SK-N-SH (cell line): ENCODE data around the gene CCDC18. TPM values are rescaled to one million over a fixed set of nuclear protein-coding genes. Genes with fewer than 3 reads are reported as not detected.

Experiments used
- CTCF ChIA-PET: fragments of 300-600, 350-600 bp; formaldehyde crosslinking; extraction: SDS; loops from one replicate; lab custom pipeline; 2021; lab: Yijun Ruan, JAX
- POLR2A ChIA-PET: fragments of 350-600 bp; sonication (Branson Sonifier 250); formaldehyde crosslinking; extraction: SDS; loops from one replicate; lab custom pipeline; 2020; ENCODE audit warnings: antibody characterized with exemption, inconsistent platforms; lab: Yijun Ruan, JAX
- DNase-seq: peaks from one replicate; pipeline ENCODE4 v3.0.0; 2012
- H2AFZ ChIP-seq: fragments of 200-600 bp; sonication (generic); 2 replicates; pipeline ENCODE4 v1.8.1; 2016; ENCODE audit warnings: antibody characterized with exemption, mild to moderate bottlenecking, low read depth
- H3F3A ChIP-seq: fragments of 200-600 bp; sonication (generic); replicated peaks from 2 replicates; pipeline ENCODE3; 2016; ENCODE audit warnings: antibody characterized with exemption, mild to moderate bottlenecking; ENCODE audit not compliant: insufficient read depth
- H3K27ac ChIP-seq, 2 experiments: fragments of 200-500 bp in 1 of 2; fragments of 200-600 bp in 1 of 2; sonication (Bioruptor generic) in 1 of 2; sonication (generic), shearing (Covaris generic) in 1 of 2; 2 replicates each; pipeline versions ENCODE4 v1.5.1 to v1.6.1; 2014 to 2016; ENCODE audit warnings: low read depth in 2 of 2, inconsistent platforms in 1 of 2, low read length in 1 of 2, mild to moderate bottlenecking in 1 of 2, mixed read lengths in 1 of 2
- H3K27me3 ChIP-seq: fragments of 200-600 bp; sonication (generic), shearing (Covaris generic); 2 replicates; pipeline ENCODE4 v1.6.1; 2016; ENCODE audit warnings: mixed run types; ENCODE audit not compliant: insufficient read depth
- H3K36me3 ChIP-seq, 2 experiments: fragments of 200-500 bp in 1 of 2; fragments of 200-600 bp in 1 of 2; sonication (Bioruptor generic) in 1 of 2; sonication (generic) in 1 of 2; replicated peaks in 1 of 2; 2 replicates each; pipeline versions ENCODE3 to v1.5.1; 2014 to 2016; ENCODE audit warnings: low read length in 1 of 2, mild to moderate bottlenecking in 1 of 2; ENCODE audit not compliant: insufficient read depth in 2 of 2, control insufficient read depth in 1 of 2
- H3K4me1 ChIP-seq, 2 experiments: fragments of 200-500 bp in 1 of 2; fragments of 200-600 bp in 1 of 2; sonication (Bioruptor generic) in 1 of 2; sonication (generic), shearing (Covaris generic) in 1 of 2; 2 replicates each; pipeline versions ENCODE4 v1.5.1 to v1.6.1; 2014 to 2016; ENCODE audit warnings: low read depth in 1 of 2, low read length in 1 of 2, mixed run types in 1 of 2; ENCODE audit not compliant: insufficient read depth in 2 of 2, control insufficient read depth in 1 of 2
- H3K4me2 ChIP-seq: fragments of 200-600 bp; sonication (generic), shearing (Covaris generic); 2 replicates; pipeline ENCODE4 v1.6.1; 2017; ENCODE audit warnings: mixed run types
- H3K4me3 ChIP-seq, 2 experiments: fragments of 200-500 bp in 1 of 2; fragments of 200-600 bp in 1 of 2; sonication (Bioruptor generic) in 1 of 2; sonication (generic), shearing (Covaris generic) in 1 of 2; 2 replicates each; pipeline versions ENCODE4 v1.5.1 to v1.8.1; 2014 to 2016; ENCODE audit warnings: low read depth in 2 of 2, inconsistent platforms in 1 of 2, low read length in 1 of 2, mild to moderate bottlenecking in 1 of 2, mixed read lengths in 1 of 2, moderate library complexity in 1 of 2
- H3K79me2 ChIP-seq: fragments of 200-600 bp; sonication (generic); 2 replicates; pipeline ENCODE4 v1.8.1; 2017; ENCODE audit warnings: mild to moderate bottlenecking; ENCODE audit not compliant: insufficient read depth
- H3K9ac ChIP-seq: fragments of 200-600 bp; sonication (generic); 2 replicates; pipeline ENCODE4 v1.6.1; 2017; ENCODE audit warnings: mixed run types
- H3K9me2 ChIP-seq: fragments of 200-600 bp; sonication (generic); 2 replicates; pipeline ENCODE4 v1.6.1; 2017; ENCODE audit warnings: mixed run types
- H3K9me3 ChIP-seq: fragments of 200-600 bp; sonication (generic); 2 replicates; pipeline ENCODE4 v1.6.1; 2017; ENCODE audit warnings: mixed run types, mild to moderate bottlenecking, moderate library complexity
- H4K20me1 ChIP-seq: fragments of 200-600 bp; sonication (generic); 2 replicates; pipeline ENCODE4 v1.6.1; 2017; ENCODE audit warnings: mild to moderate bottlenecking, mixed run types; ENCODE audit not compliant: insufficient read depth
- ELF1 ChIP-seq: IDR thresholded peaks from 2 replicates; pipeline ENCODE4 v1.4.0; 2012
- FOSL2 ChIP-seq: IDR thresholded peaks from 2 replicates; pipeline ENCODE4 v1.4.0; 2012; ENCODE audit warnings: low read depth, mild to moderate bottlenecking, moderate library complexity, borderline replicate concordance
- FOXJ3 ChIP-seq: sonication (generic); formaldehyde crosslinking; IDR thresholded peaks from 2 replicates; pipeline ENCODE4 v1.5.1; 2020; ENCODE audit warnings: mild to moderate bottlenecking, missing genetic modification reagents
- GATA2 ChIP-seq: sonication (generic); formaldehyde crosslinking; IDR thresholded peaks from 2 replicates; pipeline ENCODE4 v1.5.0; 2020; ENCODE audit warnings: mild to moderate bottlenecking, missing genetic modification reagents
- JUND ChIP-seq: IDR thresholded peaks from 2 replicates; pipeline ENCODE4 v1.4.0; 2012
- MXI1 ChIP-seq: IDR thresholded peaks from 2 replicates; pipeline ENCODE4 v1.6.1; 2012; ENCODE audit warnings: mild to moderate bottlenecking, low read depth, low read length, improper control_type of control experiment
- NRF1 ChIP-seq: IDR thresholded peaks from 2 replicates; pipeline ENCODE4 v1.6.1; 2012; ENCODE audit warnings: low read depth, mild to moderate bottlenecking, low read length
- PBX3 ChIP-seq: IDR thresholded peaks from 2 replicates; pipeline ENCODE4; 2012
- RFX5 ChIP-seq: IDR thresholded peaks from 2 replicates; pipeline ENCODE4 v1.6.1; 2012; ENCODE audit warnings: mild to moderate bottlenecking, improper control_type of control experiment, low read length
- SIN3A ChIP-seq: IDR thresholded peaks from 2 replicates; pipeline ENCODE4 v1.6.1; 2012; ENCODE audit warnings: low read depth, mild to moderate bottlenecking, low read length, moderate library complexity, borderline replicate concordance
- SMC3 ChIP-seq: IDR thresholded peaks from 2 replicates; pipeline ENCODE4 v1.6.1; 2012; ENCODE audit warnings: low read depth, low read length, improper control_type of control experiment
- TAF1 ChIP-seq: IDR thresholded peaks from 2 replicates; pipeline ENCODE4 v1.6.1; 2012; ENCODE audit warnings: low read depth, mild to moderate bottlenecking, low read length, moderate library complexity, borderline replicate concordance
- TCF12 ChIP-seq: IDR thresholded peaks from 2 replicates; pipeline ENCODE4 v1.4.0; 2012
- TEAD4 ChIP-seq: IDR thresholded peaks from 2 replicates; pipeline ENCODE4 v1.4.0; 2012; ENCODE audit warnings: mild to moderate bottlenecking, borderline replicate concordance; ENCODE audit not compliant: insufficient read depth
- YY1 ChIP-seq: IDR thresholded peaks from 2 replicates; pipeline ENCODE4 v1.4.0; 2012; ENCODE audit warnings: low read depth, mild to moderate bottlenecking
- ZBTB33 ChIP-seq: IDR thresholded peaks from 2 replicates; pipeline ENCODE4 v1.4.0; 2012; ENCODE audit warnings: low read depth, borderline replicate concordance
- WGBS: methylation state at CpG from one replicate; pipeline ENCODE4 v1.1.6; 2017; ENCODE audit warnings: low lambda C conversion rate; 5-methylcytosine and 5-hydroxymethylcytosine counted together
- polyA plus RNA-seq, 3 experiments: library from polyadenylated mRNA; depleted of rRNA; stranded (reverse); fragments of >200 nt; gene quantifications; 2 replicates each; pipeline ENCODE4 v1.2.3, GENCODE V29; 2012
- TF ChIP-seq, protein P1 (sequence below): IDR thresholded peaks from 2 replicates; pipeline ENCODE4 v1.4.0; 2012; ENCODE audit warnings: low read depth, borderline replicate concordance
- TF ChIP-seq, protein P2 (sequence below): IDR thresholded peaks from 2 replicates; pipeline ENCODE4 v1.4.0; 2012; ENCODE audit warnings: low read depth
- TF ChIP-seq, protein P3 (sequence below): fragments of 200-600 bp; sonication (generic); IDR thresholded peaks from 2 replicates; pipeline ENCODE4 v1.6.1; 2017; ENCODE audit warnings: antibody characterized with exemption, mild to moderate bottlenecking, moderate library complexity
- TF ChIP-seq, protein P4 (sequence below): fragments of 150-350 bp; IDR thresholded peaks from 2 replicates; pipeline ENCODE4 v1.6.1; 2016; ENCODE audit warnings: mild to moderate bottlenecking, low read depth, low read length

Gene CCDC18
- polyA plus RNA-seq, 1 of the 3 experiments (the other 2 are of a cell fraction), result 4.0 TPM

- no peaks in the 10 kb centered on the region for H3K79me2 ChIP-seq
- no peaks in the 10 kb centered on the region for H3K9me3 ChIP-seq
- TF ChIP-seq RFX5, result no peak
- no peak for TF ChIP-seq SIN3A
- TF ChIP-seq SMC3, result no peak
- TF ChIP-seq, protein P1, sequence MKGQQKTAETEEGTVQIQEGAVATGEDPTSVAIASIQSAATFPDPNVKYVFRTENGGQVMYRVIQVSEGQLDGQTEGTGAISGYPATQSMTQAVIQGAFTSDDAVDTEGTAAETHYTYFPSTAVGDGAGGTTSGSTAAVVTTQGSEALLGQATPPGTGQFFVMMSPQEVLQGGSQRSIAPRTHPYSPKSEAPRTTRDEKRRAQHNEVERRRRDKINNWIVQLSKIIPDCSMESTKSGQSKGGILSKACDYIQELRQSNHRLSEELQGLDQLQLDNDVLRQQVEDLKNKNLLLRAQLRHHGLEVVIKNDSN, result no peak
- TF ChIP-seq, protein P2, sequence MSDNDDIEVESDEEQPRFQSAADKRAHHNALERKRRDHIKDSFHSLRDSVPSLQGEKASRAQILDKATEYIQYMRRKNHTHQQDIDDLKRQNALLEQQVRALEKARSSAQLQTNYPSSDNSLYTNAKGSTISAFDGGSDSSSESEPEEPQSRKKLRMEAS, result no peak
- TF ChIP-seq JUND, result no peak
- TF ChIP-seq PBX3, result no peak
- TF ChIP-seq TEAD4, result no peak
- no peak for TF ChIP-seq NRF1
- no peak for TF ChIP-seq TCF12
- H3K9me2 ChIP-seq, result no peaks in the 10 kb centered on the region
- ChIA-PET POLR2A (no interaction called here), CTCF (interaction anchor here (0.6 kb wide), 1 partner anchor 199 kb away, joined by 3 read pairs; no protein-coding TSS in a partner anchor)
- no peaks in the 10 kb centered on the region for H3K27me3 ChIP-seq
- no peak for DNase-seq
- no peak overlapping the region for H3K4me3 ChIP-seq
- no peak overlapping the region for H3K4me2 ChIP-seq
- H4K20me1 ChIP-seq, result no peaks in the 10 kb centered on the region
- no peak overlapping the region for H3K9ac ChIP-seq
- H3K27ac ChIP-seq, result no peak overlapping the region
- no peaks in the 10 kb centered on the region for H3K4me1 ChIP-seq
- peaks cover 20 to 49% of the 10 kb centered on the region in 2 experiments for H3K36me3 ChIP-seq
- no peak overlapping the region for H2AFZ ChIP-seq
- no peaks in the 10 kb centered on the region for H3F3A ChIP-seq
Measured at GRCh38 chr1:93237021-93237420, 56.5 kb downstream of the CCDC18 start.

DNA sequence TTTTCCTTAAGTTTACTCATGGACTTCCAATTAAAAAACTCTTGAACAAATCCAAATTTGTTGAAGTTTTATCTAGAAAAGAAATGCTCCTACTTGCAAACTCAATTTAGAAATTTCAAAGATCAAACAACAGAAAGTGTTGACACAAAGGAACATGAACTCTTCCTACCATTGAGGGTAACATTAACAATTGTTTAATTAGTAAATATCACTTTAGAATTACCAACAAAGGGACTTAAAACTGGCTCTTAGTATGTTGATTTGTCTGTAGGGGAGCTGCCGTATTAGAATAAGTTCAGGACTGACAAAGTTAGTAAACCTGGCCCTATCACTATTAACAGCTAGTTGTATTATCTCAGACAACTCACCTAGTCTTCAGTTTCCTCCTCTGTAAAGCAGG lies 57.9 kb downstream of the CCDC18 start:
- Histone ChIP-seq H3K4me2 (no peak overlapping the region), H2AFZ (no peak overlapping the region), H3K9me2 (no peaks in the 10 kb centered on the region), H3K4me3 (no peak overlapping the region), H3K4me1 (no peaks in the 10 kb centered on the region), H3F3A (no peaks in the 10 kb centered on the region), H3K27me3 (no peaks in the 10 kb centered on the region), H3K79me2 (no peaks in the 10 kb centered on the region), H4K20me1 (no peaks in the 10 kb centered on the region), H3K9me3 (no peaks in the 10 kb centered on the region), H3K9ac (no peak overlapping the region), H3K27ac (no peak overlapping the region), H3K36me3 (peaks cover 20 to 51% of the 10 kb centered on the region in 2 experiments)
- WGBS, result 100% methylated on average over 1 of the region's 1 CpG
- ChIA-PET CTCF (interaction anchor here (0.6 kb wide), 1 partner anchor 330 kb away, joined by 3 read pairs; no protein-coding TSS in a partner anchor), POLR2A (no interaction called here)
- DNase-seq, result no peak
- TF ChIP-seq TCF12 (no peak), ELF1 (no peak), JUND (no peak), MXI1 (no peak), YY1 (no peak), TAF1 (no peak), TEAD4 (no peak), FOXJ3 (CRISPR knock-in tag) (no peak), SIN3A (no peak), GATA2 (CRISPR knock-in tag) (no peak), FOSL2 (no peak), SMC3 (no peak), ZBTB33 (no peak), PBX3 (no peak)
- TF ChIP-seq, protein P3, sequence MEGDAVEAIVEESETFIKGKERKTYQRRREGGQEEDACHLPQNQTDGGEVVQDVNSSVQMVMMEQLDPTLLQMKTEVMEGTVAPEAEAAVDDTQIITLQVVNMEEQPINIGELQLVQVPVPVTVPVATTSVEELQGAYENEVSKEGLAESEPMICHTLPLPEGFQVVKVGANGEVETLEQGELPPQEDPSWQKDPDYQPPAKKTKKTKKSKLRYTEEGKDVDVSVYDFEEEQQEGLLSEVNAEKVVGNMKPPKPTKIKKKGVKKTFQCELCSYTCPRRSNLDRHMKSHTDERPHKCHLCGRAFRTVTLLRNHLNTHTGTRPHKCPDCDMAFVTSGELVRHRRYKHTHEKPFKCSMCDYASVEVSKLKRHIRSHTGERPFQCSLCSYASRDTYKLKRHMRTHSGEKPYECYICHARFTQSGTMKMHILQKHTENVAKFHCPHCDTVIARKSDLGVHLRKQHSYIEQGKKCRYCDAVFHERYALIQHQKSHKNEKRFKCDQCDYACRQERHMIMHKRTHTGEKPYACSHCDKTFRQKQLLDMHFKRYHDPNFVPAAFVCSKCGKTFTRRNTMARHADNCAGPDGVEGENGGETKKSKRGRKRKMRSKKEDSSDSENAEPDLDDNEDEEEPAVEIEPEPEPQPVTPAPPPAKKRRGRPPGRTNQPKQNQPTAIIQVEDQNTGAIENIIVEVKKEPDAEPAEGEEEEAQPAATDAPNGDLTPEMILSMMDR, result no peak
- TF ChIP-seq, protein P4, sequence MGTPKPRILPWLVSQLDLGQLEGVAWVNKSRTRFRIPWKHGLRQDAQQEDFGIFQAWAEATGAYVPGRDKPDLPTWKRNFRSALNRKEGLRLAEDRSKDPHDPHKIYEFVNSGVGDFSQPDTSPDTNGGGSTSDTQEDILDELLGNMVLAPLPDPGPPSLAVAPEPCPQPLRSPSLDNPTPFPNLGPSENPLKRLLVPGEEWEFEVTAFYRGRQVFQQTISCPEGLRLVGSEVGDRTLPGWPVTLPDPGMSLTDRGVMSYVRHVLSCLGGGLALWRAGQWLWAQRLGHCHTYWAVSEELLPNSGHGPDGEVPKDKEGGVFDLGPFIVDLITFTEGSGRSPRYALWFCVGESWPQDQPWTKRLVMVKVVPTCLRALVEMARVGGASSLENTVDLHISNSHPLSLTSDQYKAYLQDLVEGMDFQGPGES, result no peak
